HG02571 (cell line): ENCODE measurements around the gene GFM2.
"Not testable (repeated sequence)": the region's sequence is repeated elsewhere in the genome, so short reads cannot be mapped to it uniquely, and the experiment has no call there.

Experiments
- ATAC-seq: cut with Tn5 transposase; IDR thresholded peaks from one replicate; pipeline ENCODE4 v1.9.1; 2021; ENCODE audit warnings: mild to moderate bottlenecking, moderate library complexity; ENCODE audit not compliant: unreplicated experiment

The GFM2 gene

GRCh38 chr5:74766849-74767578, at the start of gene GFM2, which contains the start of gene NSA2:
TSS of gene GFM2 (minus strand) at chr5:74767117. CDS start at chr5:74763742, 3,375 bp downstream.
TSS of gene NSA2 (plus strand) at chr5:74767249. CDS start at chr5:74767361, 112 bp downstream.
- ATAC-seq, result peak; percentile 89

GRCh38 chr5:74810915-74811314, 44.0 kb upstream of the GFM2 start:
- ATAC-seq, result no peak

- no peak for ATAC-seq
These were observed 35.0 kb upstream of the GFM2 start for GRCh38 chr5:74801941-74802340.

- ATAC-seq, result no peak
These were observed 34.3 kb upstream of the GFM2 start for GRCh38 chr5:74801197-74801596.

GRCh38 chr5:74798977-74799911, 32.3 kb upstream of the GFM2 start:
- ATAC-seq, result no peak

- ATAC-seq, result not testable (repeated sequence)
These were observed 24.8 kb upstream of the GFM2 start for GRCh38 chr5:74791669-74792068.

GRCh38 chr5:74787424-74787823, 20.5 kb upstream of the GFM2 start:
- ATAC-seq, result no peak

GRCh38 chr5:74786851-74787250, 19.9 kb upstream of the GFM2 start:
- no peak for ATAC-seq

GRCh38 chr5:74778609-74779008, 11.7 kb upstream of the GFM2 start:
- no peak for ATAC-seq

GRCh38 chr5:74772359-74772758, 5.4 kb upstream of the GFM2 start:
- ATAC-seq, result no peak

- peak; percentile 33 for ATAC-seq
These were observed 629 bp upstream of the GFM2 start for GRCh38 chr5:74767579-74767913.

- peak; percentile 25 for ATAC-seq
These were observed 484 bp downstream of the GFM2 start for GRCh38 chr5:74766418-74766848.

GRCh38 chr5:74765929-74766328, 988 bp downstream of the GFM2 start:
- ATAC-seq, result no peak

- no peak for ATAC-seq
These were observed 1.7 kb downstream of the GFM2 start for GRCh38 chr5:74765201-74765600.

- no peak for ATAC-seq
These were observed 3.4 kb downstream of the GFM2 start for GRCh38 chr5:74763504-74763903.

- no peak for ATAC-seq
These were observed 4.3 kb downstream of the GFM2 start for GRCh38 chr5:74762599-74762998.

GRCh38 chr5:74761241-74761640, 5.7 kb downstream of the GFM2 start:
- ATAC-seq, result no peak

- not testable (repeated sequence) for ATAC-seq
These were observed 18.2 kb downstream of the GFM2 start for GRCh38 chr5:74748742-74749141.

GRCh38 chr5:74738406-74738805, 28.5 kb downstream of the GFM2 start:
- no peak for ATAC-seq

GRCh38 chr5:74736759-74737158, 30.2 kb downstream of the GFM2 start:
- no peak for ATAC-seq

GRCh38 chr5:74725331-74725730, 41.6 kb downstream of the GFM2 start:
- no peak for ATAC-seq

GRCh38 chr5:74722271-74722670, 44.6 kb downstream of the GFM2 start:
- no peak for ATAC-seq
